ENCODE data around the gene PLK5.

Gene PLK5

DNA sequence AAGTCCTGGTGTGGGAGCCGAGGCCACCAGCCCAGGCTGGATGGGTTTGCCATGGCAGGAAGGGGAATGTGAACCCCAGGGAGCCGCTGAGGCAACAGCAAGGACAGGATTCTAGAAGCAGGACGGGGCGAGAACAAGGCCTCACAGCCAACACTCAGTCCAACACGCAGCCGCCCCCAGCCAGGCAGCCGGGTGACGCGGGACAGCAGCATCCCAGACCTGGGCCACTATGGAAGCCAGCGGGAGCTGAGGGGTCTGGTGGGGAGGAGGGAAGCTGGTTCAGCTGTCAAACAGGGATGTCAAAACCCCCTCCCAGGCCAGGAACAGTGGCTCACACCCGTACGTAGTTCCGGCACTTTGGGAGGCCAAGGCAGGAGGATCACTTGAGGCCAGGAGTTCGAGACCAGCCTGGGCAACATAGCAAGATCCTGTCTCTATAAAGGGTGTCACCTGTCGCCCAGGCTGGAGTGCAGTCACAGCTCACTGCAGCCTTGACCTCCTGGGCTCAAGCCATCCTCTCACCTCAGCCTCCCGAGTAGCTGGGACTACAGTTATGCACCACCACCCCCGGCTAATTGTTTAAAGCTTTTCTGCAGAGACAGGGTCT is 37.5 kb downstream of the PLK5 start:
- TF ChIP-seq, protein P1, sequence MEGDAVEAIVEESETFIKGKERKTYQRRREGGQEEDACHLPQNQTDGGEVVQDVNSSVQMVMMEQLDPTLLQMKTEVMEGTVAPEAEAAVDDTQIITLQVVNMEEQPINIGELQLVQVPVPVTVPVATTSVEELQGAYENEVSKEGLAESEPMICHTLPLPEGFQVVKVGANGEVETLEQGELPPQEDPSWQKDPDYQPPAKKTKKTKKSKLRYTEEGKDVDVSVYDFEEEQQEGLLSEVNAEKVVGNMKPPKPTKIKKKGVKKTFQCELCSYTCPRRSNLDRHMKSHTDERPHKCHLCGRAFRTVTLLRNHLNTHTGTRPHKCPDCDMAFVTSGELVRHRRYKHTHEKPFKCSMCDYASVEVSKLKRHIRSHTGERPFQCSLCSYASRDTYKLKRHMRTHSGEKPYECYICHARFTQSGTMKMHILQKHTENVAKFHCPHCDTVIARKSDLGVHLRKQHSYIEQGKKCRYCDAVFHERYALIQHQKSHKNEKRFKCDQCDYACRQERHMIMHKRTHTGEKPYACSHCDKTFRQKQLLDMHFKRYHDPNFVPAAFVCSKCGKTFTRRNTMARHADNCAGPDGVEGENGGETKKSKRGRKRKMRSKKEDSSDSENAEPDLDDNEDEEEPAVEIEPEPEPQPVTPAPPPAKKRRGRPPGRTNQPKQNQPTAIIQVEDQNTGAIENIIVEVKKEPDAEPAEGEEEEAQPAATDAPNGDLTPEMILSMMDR (IDR thresholded peaks at IDR 0.05; ENCODE audit: extremely low read depth, insufficient read depth, missing control alignments), result no peak
- DNase-seq (ENCODE audit: low spot score), result no peak
- in situ Hi-C loops (cut with MboI; ENCODE audit: low pct_unique_long_range_greater_than_20kb, low sequenced_read_pairs, unreplicated experiment), result no loop called here

DNA sequence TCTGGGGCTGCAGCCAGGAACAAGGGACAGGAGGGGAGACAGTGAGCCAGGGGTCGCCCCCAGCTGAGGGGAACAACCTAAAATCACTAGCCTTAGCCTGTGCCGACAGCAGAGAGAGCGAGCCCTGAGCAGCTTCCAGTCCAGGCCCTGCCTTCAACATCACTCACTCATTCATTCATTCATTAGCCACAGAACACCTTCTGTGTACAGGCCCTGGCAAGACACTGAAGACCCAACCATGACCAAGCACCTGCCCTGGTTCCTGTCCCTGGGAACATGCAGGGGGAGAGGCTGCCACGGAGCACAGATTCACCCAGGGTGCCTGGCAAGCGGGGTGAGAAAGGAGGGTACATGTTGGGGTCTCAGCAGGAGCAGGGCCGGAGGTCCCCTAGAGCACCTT is 39.4 kb downstream of the PLK5 start:
- TF ChIP-seq, protein P1 (IDR thresholded peaks at IDR 0.05; ENCODE audit: extremely low read depth, insufficient read depth, missing control alignments), result no peak
- no peak for DNase-seq (ENCODE audit: low spot score)
- in situ Hi-C loops (cut with MboI; ENCODE audit: low pct_unique_long_range_greater_than_20kb, low sequenced_read_pairs, unreplicated experiment), result no loop called here

DNA sequence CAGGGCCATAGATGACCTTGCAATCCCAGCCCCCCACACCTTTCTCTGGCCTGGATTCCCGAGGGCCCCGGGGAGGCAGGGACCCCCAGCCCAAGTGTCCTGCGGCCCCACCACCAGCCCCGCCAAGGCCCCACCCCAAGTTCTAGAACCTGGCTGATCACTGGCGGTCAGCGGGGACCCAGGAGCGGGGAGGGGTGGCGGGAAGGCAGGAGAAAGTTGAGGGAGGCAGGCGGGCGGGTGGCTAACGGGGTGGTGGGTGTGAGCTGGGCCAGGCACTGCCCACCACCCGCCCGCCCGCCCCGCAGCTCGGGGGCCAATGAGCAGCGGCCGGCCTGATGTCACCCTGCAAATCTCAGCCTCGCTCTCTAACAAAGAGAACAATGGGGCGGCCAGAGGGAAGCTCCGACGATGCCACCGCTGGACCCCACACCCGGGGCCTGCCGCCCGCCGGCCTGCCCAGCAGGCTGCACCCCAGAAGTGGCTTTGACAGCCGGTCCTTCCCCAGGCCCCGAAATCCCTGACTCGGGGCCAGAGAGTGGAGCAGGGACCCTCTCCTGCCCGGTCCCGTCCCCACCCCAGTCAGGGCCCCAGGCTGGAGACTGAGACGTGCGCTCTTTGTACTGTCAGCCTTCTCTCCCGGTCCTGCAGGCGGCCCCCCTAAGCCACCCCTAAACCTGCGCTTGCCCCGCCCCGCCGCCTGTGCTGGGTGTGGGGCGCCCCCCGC is 42.7 kb downstream of the PLK5 start:
- DNase-seq (ENCODE audit: low spot score), result no peak
- TF ChIP-seq, protein P1 (IDR thresholded peaks at IDR 0.05; ENCODE audit: extremely low read depth, insufficient read depth, missing control alignments), result no peak
- in situ Hi-C loops (cut with MboI; ENCODE audit: low pct_unique_long_range_greater_than_20kb, low sequenced_read_pairs, unreplicated experiment), result no loop called here

DNA sequence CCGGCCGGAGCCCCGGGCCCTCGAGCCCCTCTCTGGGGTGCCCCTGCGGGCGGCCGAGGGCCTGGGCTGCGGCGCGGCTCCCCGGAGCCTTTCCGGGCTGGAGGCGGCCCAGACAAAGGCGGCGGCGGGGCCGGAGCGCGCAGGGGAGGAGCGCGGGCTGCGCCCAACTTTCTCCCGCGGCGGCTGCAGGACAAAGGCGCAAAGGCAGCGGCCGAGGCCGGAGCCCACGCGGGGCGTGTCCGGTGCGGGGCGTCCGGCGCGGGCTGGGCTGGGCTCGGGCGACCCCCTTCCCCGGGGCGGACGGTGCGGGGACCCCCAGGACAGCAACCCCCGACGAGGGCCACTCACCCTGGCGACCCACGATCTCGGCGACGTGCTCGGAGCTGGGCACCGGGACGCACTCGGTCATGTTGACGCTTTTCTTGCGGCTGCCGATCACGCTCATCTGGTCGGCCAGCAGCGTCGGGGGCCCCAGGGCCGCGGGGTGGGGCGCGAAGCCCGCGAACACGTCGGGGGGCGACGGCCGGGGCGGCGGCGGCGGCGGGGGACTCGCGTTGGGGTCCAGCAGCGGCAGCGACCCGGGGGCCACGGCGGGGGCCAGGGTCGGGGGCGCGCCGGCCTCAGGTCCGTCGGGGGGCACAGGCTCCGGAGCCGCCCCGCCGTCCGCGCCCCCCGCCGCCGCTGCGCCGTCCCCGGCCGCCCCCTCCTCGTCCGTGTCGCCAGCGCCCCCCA is 43.4 kb downstream of the PLK5 start:
- no peak for DNase-seq (ENCODE audit: low spot score)
- TF ChIP-seq, protein P1 (IDR thresholded peaks at IDR 0.05; ENCODE audit: extremely low read depth, insufficient read depth, missing control alignments), result no peak
- in situ Hi-C loops (cut with MboI; ENCODE audit: low pct_unique_long_range_greater_than_20kb, low sequenced_read_pairs, unreplicated experiment), result no loop called here

DNA sequence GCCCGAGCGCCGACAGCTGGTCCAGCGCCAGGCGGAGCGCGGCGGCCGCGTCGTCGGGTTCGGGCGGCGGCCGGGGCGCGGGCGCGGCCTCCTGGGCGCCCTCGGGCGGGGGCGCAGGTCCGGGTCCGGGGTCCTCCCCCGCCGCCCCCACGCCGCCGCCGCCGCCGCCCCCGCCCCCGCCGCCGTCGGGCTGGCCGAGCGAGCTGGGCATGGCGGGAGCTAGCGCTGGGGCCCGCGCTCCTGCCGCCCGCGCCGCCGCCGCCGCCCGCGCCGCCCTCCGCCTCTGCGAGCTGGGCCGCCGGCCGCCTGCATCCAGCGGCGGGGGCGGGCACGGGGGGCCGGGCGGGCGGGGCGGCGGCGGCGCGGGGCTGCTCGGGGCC is 44.0 kb downstream of the PLK5 start:
- in situ Hi-C loops (cut with MboI; ENCODE audit: low pct_unique_long_range_greater_than_20kb, low sequenced_read_pairs, unreplicated experiment), result no loop called here
- no peak for DNase-seq (ENCODE audit: low spot score)
- TF ChIP-seq, protein P1 (IDR thresholded peaks at IDR 0.05; ENCODE audit: extremely low read depth, insufficient read depth, missing control alignments), result peak; percentile 8

DNA sequence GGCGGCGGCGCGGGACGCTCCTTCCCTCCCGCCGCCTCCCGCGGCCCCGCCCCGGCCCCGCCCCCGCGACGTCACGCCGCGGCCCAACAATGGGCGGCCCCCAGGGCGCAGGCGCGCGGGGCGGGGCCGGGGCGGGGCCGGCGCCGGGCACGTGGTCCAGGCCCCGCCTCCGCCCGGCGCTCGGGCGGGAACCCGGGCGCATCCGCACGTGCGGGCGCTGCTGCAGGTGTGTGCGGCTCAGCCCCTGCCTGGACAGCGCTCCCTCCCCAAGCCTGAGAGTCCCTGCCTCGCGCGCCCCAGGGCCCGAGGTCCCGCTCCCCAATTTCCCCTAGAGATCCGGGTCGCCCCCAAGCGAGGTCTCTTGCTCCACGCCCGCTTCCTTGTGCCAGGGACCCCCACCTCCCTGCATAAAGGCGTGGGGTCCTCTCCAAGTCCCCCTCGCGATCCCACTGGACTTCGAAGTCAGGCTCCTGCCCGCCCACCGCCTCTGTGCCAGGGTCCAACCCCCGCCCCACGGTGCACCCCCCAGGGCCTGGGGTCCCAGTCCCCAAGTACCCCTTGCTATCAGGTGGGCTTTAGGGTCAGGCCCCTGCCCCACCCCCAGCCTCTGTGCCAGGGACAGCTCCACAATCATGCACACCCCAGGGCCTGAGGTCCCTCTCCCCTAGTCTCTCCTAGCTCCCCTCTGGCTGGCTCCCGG is 44.6 kb downstream of the PLK5 start, which contains the start of gene MEX3D:
Gene MEX3D (minus strand): TSS at position 6 of the 700 bp plus-strand sequence. CDS start 267 bp downstream, outside the sequence.
- peak; percentile 100 for DNase-seq (ENCODE audit: low spot score)
- in situ Hi-C loops (cut with MboI; ENCODE audit: low pct_unique_long_range_greater_than_20kb, low sequenced_read_pairs, unreplicated experiment), result no loop called here
- TF ChIP-seq, protein P1 (IDR thresholded peaks at IDR 0.05; ENCODE audit: extremely low read depth, insufficient read depth, missing control alignments), result no peak

Measured in GM13977 (cell line).